C1 segment of cervical spinal cord (tissue), 14 donors: ENCODE results near the gene CDCA7.
A peak's percentile ranks its signal among the peaks of the same experiment; 100 is the strongest.
"Not testable (repeated sequence)": the region's sequence is repeated elsewhere in the genome, so short reads cannot be mapped to it uniquely, and the experiment has no call there.

Experiments used
- DNase-seq, 14 donors: peaks; one replicate each; lab custom pipeline; 2025; lab: John Stamatoyannopoulos, UW

CDCA7 gene

DNA sequence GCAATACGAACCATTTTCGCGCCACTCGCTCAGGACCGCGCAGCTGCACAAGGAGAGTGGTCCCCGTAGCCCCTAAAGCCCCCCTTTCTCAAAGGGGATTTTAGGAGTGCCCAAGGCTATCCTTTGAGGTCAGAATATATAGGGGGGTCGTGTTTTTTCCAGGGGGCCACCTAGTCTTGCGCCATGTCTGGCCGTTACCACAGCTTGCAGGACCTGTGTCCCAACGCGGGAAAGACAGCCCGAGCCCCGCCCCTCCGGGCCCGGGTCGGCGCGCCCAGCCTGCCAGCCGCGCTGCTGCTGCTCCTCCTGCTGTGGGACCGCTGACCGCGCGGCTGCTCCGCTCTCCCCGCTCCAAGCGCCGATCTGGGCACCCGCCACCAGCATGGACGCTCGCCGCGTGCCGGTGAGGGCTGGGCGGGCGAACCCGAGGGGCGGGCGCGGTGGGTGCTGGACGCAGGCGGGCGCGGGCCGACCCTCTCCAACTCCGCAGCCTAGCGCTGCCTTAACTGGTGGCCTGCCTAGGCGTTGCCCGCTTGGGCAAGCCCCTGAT is at the start of gene CDCA7:
Gene CDCA7, plus strand, starts transcription at position 291 of the 550 bp plus-strand sequence. Its CDS starts 92 bp downstream, at position 383.
- DNase-seq = peak in 8 of 14 donors; percentile 3 to 56 (median 26)

DNA sequence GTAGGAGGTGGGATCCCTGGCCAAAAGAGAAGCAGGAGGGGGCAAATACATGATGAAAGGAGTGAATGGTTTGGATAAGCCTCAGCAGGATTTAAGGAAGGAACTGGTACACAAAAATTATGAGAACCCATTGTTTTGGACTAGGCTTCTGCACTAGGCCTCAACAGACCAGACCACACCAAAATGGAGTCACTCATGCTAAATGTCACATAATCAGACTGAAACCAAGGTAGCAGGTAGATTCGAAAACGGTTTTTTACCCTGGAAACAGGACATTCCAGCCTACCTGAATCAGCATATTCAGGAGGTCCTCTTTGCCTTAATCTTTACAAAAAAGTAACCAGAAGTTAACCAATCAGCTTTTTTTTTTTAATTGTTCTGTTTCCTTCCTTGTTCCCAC is 49.4 kb upstream of the CDCA7 start:
- DNase-seq = no peak

DNA sequence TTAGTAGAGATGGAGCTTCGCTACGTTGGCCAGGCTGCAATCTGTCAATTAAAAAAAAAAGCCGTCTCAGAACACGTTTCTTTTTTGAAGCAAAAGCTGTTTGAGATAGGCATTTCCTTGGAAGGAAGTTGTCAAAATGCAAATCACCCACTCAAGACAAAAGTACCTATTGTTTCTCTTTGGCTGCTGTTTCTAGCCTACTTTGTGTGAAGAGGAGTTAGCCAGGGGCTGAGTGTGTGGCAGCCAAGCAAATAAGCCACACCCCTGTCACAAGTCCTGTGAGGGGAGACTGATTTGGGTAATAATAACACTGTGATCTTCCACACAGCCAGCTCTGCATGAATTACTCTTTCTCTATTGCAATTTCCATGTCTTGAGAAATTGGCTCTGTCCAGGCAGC is 47.4 kb upstream of the CDCA7 start:
- no peak for DNase-seq

DNA sequence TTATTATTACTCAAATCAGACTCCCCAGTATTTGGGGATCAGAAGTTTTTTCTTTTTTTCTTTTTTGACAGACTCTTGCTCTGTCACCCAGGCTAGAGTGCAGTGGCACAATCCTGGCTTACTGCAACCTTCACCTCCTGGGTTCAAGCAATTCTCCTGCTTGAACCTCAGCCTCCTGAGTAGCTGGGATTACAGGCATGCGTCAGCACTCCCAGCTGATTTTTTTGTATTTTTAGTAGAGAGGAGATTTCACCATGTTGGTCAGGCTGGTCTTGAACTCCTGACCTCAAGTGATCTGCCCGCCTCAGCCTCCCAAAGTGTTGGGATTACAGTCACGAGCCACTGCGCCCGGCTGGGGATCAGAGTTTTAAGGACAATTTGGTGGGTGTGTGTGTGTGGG is 45.3 kb upstream of the CDCA7 start:
- DNase-seq = not testable (repeated sequence)

DNA sequence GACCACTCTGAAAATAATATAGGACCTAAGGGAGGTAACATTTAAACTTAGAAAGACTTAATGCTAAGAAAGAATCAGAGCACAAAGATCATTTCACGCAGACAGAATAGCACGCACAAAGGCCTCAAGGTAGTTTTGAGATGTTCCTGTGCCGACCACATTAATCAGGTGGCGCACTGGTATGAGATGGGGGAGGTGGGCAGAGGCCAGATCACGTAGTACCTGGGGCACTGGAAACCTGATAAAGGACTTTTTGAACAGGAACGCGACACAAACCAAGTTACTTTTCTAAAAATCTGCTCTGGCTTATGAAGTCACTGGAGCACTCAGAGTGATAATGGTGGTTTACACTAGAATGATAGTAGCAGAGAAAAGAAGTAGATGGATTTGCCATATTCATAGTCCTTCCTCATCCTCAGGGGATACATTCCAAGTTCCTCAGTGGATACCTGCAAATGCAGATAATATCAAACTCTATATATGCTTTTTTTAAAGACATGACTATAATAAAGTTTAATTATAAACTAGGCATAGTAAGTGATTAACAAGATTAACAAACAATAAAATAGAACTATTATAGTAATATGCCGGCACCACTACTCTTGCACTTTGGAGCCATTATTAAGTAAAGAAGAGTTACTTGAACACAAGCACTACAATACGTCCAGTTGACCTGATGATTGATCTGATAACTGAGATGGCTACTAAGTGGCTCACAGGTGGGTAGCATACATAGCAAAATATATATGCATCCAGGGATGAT is 42.6 kb upstream of the CDCA7 start:
- no peak for DNase-seq

DNA sequence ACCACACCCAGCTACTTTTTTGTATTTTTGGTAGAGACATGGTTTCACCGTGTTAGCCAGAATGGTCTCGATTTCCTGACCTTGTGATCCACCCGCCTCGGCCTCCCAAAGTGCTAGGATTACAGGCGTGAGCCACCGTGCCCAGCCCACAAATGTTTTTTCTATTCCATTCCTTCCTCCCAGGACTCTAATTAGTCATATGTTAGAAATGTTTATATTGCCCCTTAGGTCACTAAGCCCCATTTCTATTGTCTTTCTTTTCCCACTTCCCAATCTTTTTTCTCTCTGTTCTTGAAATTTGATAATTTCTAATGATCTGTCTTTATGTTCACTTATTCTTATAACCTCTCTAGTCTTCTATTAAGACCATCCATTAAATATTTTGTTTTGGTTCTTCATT is 31.3 kb upstream of the CDCA7 start:
- no peak for DNase-seq

DNA sequence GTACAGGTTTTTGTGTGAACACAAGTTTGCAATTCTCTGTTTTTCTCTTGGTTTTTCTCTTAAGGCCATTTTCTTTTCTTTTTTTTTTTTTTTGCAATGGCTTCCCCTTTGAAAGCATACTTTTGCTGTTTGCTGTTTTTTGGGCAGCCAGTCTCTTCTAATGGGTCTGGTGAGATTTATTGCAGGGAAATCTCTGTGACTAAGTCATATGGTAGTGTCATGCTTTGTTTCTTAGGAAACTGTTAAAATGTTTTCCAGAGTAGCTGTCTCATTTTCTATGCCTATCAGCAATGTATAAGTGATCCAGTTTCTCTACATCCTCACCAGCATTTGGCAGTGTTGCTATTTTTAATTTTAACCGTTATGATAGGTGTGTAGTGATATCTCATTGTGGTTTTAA is 27.9 kb upstream of the CDCA7 start:
- no peak for DNase-seq

DNA sequence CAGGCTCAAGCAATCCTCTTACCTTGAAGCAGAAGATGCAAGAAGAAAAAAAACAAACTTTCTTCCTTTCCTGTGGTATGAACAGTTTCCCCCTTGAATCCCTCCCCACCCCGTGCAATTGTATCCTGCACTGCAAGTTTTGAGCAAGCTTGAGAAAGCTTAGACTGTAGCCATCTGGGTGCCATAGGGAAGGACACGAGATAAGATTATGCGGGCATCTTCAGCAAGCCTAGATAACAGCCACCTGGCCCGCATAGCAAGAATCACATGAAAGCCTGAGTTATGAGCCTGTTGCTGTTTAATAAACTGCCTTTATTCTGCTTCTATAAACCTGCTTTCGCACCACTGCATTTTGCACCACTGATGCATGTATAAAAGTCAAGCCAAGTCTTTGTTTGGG is 27.3 kb upstream of the CDCA7 start:
- DNase-seq = no peak

DNA sequence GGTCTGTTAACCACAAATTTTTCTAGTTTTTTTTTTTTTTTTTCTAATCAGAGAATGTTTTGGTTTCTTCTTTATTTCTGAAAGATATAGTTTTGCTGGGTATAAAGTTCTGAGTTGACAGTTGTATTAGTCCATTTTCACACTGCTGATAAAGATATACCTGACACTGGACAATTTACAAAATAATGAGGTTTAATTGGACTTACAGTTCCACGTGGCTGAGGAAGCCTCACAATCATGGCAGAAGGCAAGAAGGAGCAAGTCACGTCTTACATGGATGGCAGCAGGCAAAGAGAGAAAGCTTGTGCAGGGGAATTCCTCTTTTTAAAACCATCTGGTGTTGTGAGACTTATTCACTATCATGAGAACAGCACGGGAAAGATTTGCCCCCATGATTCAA is 21.7 kb upstream of the CDCA7 start:
- not testable (repeated sequence) for DNase-seq

DNA sequence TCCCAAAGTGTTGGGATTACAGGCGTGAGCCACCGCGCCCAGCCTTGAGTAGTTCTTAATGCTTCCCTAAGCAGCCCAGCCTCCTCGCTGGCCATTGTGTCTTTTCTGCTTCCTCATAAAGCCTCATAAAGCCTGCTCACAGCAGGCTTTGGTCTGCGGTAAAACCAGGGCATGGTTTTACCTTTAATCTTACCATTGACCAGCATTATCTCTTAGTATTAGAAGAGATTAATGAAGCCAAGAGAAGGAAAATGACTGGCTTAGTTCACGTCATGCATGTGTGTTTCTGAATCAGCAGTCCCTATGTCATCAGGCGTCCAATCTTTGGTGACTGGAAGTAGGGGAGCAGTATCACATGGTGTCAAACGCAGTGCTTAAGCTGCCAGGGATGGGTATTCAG is 14.9 kb upstream of the CDCA7 start:
- DNase-seq = no peak

DNA sequence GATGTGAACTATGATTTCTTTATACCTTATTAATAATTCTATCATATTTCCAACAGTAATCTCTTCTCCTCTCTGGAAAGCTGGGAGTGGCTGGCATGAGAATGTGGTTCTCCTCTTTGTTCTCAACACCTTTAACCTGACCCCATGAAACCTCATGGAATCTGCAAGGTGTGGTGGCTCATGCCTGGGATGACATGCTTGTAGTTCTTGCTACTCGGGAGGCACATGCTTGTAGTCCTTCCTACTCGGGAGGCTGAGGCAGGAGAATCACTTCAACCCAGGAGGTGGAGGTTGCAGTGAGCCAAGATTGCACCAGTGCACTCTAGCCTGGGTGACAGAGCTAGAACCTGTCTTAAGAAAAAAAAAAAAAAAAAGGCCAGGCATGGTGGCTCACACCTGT is 10.8 kb upstream of the CDCA7 start:
- DNase-seq = no peak

DNA sequence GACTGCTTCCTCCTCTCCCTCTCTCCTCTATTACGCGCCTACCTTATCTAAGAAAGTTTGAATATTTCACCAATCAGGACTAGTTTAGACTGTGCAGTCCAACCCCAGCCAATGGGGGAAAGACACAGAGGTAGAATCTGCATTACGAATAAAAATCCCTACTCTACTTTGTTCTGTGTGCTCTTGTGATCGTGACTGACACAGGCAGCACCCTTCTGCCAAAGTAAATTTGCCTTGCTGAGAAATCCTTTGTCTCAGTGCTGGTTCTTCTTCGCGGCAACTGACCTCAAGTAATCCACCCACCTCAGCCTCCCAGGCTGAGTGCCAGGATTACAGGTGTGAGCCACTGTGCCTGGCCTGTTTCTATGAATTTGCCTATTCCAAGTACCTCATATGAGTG is 8.6 kb upstream of the CDCA7 start:
- no peak for DNase-seq

DNA sequence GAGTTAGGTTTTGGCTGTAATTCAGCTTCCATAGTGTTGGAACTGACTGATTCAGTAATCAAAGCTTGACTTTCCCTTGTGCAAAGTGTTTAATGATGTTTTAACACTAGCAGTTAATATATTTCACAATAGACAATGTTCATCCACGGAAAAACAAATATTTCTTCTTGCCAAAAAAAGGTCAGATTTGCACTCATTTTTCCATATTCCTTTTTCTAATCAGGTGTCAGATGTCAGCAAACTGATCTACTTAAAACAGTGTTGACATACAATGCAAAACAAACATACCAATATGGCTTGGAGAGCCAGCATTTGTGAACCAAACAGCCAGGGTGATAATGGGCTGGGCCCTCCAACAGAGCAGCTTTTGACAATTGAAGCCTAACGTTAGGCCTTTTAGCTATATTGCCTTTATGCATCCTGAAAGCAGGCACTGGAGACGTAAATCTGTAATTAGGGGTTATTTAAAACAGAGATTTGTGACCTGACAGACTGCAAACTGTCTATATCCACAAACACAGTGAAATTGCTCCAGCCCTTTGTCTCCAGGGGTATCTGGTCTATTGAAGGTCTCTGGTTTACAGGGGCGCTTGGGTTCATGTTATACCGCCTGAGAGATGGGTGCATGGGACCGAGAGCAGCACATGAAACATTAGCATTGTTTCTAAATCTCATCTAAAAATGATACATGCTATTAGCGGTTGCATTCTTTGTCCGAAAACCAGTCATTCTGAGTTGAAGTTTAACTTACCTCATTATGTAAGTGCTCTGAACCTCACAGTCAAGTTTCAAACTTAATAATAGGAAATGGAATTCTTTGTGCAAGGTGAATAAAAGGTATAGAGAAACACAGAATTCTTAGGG is 7.1 kb upstream of the CDCA7 start:
- DNase-seq = no peak

DNA sequence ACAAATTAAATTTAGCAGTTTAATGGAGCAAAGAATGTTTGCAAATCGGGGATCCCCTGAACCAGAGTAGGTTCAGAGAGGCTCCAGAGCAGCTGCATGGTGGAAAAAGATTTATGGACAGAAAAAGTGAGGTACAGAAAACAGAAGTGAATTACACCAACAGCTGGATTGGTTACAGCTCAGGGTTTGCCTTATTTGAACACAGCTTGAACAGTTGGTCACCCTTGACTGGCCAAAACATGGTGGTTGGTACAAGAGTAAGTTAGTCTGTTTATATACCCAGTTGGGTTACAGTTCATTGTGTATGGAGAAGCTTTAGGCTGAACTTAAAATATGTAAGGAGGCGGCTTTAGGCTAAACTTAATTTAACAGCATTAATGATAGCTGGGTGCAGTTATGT is 5.4 kb upstream of the CDCA7 start:
- no peak for DNase-seq

DNA sequence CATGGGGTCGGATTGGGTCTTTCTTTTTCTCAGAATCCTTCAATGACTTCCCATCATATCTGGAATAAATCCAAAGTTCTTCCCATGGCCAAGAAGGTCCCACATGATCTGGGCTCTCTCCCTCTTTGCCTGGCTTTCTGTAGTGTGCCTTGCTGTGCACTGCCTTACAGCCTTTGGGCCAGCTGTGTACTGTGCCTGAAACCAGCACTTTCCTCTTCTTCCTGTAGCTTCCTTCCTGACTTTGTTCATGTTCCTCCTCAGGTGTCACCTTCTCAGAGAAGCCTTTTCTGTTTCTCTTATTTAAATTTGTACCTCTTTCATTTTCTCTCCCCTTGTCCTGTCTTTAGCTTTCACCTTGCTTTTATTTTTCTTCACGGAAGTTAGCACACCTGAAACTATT is 4.3 kb upstream of the CDCA7 start:
- no peak for DNase-seq

DNA sequence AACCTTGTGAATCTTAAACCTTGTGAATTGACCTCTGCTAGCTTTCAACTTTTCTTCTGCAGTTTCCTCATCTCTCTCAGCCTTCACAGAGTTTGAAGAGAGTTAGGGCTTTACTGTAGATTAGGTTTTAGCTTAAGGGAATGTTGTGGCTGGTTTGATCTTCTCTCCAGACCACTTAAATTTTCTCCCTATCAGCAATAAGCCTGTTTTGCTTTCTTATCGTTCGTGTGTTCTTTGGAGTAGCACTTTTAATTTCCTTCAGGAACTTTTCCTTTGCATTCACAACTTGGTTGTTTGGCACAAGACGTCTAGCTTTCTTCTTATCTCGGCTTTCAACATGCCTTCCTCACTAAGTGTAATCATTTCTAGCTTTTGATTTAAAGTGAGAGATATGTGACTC is 2.8 kb upstream of the CDCA7 start:
- DNase-seq = no peak

DNA sequence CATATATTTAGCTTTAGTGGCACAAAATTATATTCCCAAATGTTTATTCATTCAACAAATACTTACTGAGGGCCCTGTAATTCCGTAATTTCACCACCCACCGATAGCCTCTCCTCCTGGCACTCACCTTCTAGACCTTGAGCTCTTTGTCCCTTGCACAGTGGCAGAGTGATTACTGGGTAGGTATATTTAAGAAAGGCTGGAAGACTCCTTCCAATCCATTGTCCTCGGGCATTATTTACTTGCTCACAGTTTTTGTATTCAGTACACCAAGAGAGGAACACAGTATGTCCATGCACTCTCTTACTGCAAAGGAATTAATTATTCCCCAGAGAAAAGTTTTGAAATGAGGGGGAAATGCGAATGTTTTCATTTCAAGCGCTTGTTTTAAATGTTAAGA is 1.1 kb upstream of the CDCA7 start:
- no peak for DNase-seq

DNA sequence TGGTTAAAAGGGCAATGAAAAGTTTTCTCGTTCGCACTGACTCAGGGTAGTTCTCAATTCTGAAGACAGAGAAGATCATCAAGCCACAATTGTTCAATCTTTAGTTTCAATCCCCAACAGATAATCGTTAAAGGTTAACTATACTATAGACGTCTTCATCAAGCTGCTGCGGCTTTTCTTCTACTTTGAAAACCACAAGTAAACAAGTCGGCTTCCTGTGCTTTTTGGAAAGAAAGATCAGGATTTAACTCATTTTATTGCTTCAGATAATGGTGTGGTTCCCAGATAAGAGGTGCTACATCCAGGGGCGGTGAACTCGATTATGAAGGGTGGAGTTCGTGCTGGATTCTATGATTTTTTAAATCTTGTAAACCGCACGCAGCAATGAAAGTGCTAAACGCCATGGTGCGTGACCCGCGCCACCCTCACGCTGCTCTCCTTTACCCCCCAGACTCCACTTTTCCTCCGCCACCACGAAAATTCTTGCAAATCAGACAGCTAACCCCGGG is 545 bp upstream of the CDCA7 start:
- DNase-seq = no peak

DNA sequence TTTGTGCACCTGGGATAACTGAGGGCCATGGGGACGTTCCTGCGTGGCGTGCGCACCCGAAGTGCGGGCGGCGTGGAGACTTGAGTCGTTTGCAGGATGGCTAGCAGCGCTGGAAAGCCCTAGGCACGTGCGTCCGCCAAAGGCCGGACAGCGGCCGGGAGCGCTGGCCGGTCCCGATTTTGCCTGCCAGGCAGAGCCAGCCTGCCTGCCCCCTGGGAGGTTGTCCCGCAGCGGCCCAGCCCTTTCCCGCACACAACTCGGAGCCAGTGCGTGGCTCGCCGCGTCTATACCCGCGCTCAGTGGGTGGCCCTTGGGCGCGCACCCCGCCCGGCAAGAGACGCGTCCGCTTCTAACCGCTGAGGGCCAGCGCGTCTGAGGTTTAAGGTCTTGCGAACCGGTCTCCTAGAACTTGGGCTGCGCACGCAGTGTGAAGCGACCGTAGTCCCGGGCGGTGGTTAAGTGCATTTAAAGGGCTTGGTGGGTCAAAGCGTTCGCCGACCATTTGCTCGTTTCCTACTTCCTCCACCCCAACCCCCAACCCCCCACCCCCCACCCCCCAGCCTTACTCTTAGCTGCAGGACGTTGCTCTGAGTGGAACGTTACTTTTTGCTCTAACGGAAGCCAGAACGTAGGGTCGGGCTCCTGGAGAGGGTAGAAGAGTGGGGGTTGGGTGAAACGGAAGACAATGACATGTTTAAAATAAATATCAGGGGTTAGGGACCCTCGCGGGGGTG is 627 bp downstream of the CDCA7 start:
- DNase-seq = peak in 2 of 14 donors; percentile 13 to 56

DNA sequence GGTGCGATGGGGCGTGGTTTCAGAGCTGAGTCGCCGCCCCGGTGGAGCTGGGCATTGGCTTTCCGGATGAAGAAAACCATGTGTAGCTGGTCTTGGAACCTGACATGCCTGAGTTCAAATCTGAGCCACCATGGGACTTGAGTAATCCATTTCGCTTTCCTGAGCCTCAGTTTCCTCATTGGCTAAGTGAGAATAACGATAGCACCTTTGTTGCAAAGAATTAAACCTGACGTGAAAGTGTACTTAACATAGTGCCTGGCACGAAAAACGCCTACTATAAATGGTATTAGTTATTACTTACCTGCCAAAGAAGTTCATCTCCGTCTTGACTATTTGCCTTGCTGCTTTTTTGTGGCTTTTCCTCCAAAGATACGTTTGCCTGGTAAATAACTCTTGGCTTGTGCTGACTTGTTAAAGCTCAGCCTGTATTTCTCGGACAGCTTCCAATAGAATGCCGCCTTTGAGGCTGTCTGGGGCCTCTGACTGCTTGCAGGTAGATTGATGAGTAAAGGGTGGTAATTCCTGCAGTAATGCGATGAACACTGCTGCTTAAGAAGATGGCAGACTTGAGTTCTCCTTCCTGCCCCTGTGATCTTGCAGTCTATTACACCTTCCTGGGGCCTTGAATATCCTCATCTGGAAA is 1.3 kb downstream of the CDCA7 start:
- no peak for DNase-seq

DNA sequence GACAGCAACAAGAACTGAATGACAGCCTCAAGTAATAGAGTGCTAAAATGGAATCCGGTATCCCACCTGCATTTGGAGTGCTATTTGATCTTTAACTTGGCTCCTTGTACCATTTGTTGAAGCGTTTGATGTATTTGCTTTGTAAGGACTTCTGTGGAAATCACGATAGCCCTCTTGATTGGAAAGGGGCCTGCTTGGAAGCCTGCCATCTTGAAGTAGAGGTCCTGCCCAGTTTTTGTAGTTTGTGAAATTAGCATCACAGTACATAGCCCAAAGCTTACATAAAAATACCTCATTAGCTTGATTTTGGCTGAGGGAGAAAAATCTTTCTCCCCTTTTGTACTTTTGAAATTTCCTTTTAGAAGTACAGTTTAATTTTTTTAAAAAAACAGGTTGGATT is 2.7 kb downstream of the CDCA7 start:
- DNase-seq = no peak
